ENCODE measurements around the gene MGST3.

GRCh38 chr1:165645654-165646366 lies 14.8 kb downstream of the MGST3 start:
- TF ChIP-seq EZH2 (IDR thresholded peaks at IDR 0.05; ENCODE audit: low read depth, unreplicated experiment), result no peak
- TF ChIP-seq, protein P1, sequence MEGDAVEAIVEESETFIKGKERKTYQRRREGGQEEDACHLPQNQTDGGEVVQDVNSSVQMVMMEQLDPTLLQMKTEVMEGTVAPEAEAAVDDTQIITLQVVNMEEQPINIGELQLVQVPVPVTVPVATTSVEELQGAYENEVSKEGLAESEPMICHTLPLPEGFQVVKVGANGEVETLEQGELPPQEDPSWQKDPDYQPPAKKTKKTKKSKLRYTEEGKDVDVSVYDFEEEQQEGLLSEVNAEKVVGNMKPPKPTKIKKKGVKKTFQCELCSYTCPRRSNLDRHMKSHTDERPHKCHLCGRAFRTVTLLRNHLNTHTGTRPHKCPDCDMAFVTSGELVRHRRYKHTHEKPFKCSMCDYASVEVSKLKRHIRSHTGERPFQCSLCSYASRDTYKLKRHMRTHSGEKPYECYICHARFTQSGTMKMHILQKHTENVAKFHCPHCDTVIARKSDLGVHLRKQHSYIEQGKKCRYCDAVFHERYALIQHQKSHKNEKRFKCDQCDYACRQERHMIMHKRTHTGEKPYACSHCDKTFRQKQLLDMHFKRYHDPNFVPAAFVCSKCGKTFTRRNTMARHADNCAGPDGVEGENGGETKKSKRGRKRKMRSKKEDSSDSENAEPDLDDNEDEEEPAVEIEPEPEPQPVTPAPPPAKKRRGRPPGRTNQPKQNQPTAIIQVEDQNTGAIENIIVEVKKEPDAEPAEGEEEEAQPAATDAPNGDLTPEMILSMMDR (conservative IDR thresholded peaks at IDR 0.05; ENCODE audit: low read depth in 2 of 2), result no peak
